Lower leg skin (tissue), 3 donors: ENCODE results near the gene GPR55.

Source experiments
- POLR2A ChIP-seq, 2 donors: fragments of 450-650 bp; IDR thresholded peaks; one replicate each; pipeline ENCODE4 v1.6.1; 2016 to 2017; ENCODE audit warnings: antibody characterized with exemption in 2 of 2, mild to moderate bottlenecking in 1 of 2, moderate library complexity in 1 of 2
- TF ChIP-seq, protein P1 (sequence below), 3 donors: fragments of 450-650 bp; IDR thresholded peaks; one replicate each; pipeline ENCODE4 v1.5.1; 2016; ENCODE audit warnings: antibody characterized with exemption in 3 of 3, mild to moderate bottlenecking in 3 of 3, moderate library complexity in 2 of 3

DNA sequence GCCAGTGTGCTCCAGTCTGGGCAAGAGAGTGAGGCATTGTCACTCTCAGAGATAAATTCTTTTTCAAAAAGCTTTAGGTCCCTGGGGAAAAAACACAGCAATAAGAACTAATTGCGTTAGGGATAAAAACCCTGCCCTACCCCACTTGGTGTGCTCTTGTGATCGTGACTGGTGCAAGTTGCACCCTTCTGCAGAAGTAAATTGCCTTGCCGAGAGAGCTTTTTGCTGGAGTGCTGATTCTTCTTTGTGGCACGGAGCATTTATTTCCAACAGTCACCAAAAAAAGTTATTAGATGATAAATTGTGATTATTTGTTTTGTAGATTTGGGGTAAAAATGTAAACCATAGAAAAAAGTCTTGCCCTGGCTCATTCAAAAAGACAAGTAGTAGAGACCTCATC lies 12.3 kb upstream of the GPR55 start:
- TF ChIP-seq POLR2A (IDR thresholded peaks at IDR 0.05), result no peak
- TF ChIP-seq, protein P1, sequence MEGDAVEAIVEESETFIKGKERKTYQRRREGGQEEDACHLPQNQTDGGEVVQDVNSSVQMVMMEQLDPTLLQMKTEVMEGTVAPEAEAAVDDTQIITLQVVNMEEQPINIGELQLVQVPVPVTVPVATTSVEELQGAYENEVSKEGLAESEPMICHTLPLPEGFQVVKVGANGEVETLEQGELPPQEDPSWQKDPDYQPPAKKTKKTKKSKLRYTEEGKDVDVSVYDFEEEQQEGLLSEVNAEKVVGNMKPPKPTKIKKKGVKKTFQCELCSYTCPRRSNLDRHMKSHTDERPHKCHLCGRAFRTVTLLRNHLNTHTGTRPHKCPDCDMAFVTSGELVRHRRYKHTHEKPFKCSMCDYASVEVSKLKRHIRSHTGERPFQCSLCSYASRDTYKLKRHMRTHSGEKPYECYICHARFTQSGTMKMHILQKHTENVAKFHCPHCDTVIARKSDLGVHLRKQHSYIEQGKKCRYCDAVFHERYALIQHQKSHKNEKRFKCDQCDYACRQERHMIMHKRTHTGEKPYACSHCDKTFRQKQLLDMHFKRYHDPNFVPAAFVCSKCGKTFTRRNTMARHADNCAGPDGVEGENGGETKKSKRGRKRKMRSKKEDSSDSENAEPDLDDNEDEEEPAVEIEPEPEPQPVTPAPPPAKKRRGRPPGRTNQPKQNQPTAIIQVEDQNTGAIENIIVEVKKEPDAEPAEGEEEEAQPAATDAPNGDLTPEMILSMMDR (IDR thresholded peaks at IDR 0.05), result no peak
